Fibroblast of skin of left quadriceps (primary cell): ENCODE measurements around the gene NR1H3.
"Not testable (repeated sequence)": the region's sequence is repeated elsewhere in the genome, so short reads cannot be mapped to it uniquely, and the experiment has no call there.

Experiments
- DNase-seq, 2 experiments: peaks; one replicate each; pipeline ENCODE4 v3.0.0-alpha.2; 2013; ENCODE audit warnings: low read depth in 2 of 2

Gene NR1H3

DNA sequence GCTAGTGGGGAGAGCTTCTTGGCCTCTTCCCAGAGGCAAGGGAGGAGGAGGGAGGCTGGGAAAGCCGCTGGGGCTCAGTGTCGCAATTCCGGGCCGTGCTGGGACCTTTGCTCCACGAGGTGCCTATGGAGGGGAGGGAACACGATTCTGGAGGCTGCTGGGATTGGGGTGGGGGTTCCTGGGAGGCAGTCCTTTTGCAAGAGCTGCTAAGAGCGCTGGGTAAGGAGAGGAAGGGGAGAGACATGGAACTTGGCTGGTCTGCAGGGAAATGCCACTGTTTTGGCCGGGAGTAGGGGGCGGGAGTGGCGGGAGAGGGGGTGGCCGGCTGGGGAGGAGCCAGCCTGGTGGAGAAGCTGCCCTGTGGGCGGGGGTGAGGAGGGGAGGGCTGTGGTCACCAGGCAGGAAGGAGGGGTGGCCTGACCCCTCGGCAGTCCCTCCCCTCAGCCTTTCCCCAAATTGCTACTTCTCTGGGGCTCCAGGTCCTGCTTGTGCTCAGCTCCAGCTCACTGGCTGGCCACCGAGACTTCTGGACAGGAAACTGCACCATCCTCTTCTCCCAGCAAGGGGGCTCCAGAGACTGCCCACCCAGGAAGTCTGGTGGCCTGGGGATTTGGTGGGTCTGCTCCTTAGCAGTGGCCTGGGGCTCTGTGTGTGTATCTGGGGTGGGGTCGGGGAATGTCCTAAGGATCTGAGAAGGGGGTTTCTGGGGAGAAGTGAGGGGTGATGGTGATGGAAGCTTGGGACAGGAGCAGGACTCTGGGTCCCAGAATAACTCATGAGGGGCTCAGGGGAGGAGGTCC, at the start of gene NR1H3:
Gene NR1H3 (plus strand): TSS at position 480 of the 800 bp plus-strand sequence. CDS start 1,221 bp downstream, outside the sequence.
- no peak for DNase-seq

DNA sequence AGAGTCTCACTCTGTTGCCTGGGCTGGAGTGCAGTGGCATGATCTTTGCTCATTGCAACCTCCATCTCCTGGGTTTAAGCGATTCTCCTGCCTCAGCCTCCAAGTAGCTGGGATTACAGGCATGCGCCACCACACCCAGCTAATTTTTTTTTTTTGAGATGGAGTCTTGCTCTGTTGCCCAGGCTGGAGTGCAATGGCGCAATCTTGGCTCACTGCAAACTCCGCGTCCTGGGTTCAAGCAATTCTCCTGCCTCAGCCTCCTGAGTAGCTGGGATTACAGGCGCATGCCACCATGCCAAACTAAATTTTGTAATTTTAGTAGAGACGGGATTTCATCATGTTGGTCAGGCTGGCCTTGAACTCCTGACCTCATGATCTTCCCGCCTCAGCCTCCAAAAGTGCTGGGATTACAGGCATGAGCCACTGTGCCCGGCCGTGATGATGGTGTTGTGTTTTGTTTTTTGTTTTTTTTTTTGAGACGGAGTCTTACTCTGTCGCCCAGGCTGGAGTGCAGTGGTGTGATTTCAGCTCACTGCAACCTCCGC, 49.7 kb upstream of the NR1H3 start:
- not testable (repeated sequence) for DNase-seq

DNA sequence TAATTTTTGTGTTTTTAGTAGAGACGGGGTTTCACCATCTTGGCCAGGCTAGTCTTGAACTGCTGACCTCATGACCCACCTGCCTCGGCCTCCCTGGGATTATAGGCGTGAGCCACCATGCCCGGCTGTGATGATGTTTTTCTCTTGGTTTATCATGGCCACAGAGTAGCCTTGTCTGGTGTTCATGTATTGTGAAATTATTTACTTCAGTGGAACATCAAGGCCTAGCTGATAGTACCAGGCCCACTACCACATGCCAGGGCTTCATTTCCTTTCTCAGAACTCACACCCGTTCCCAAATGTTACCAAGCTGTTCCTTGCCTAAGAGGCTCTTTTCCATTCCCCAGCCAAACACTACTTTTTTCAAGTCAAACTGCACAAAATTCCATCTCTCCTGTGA, 49.2 kb upstream of the NR1H3 start:
- no peak for DNase-seq

DNA sequence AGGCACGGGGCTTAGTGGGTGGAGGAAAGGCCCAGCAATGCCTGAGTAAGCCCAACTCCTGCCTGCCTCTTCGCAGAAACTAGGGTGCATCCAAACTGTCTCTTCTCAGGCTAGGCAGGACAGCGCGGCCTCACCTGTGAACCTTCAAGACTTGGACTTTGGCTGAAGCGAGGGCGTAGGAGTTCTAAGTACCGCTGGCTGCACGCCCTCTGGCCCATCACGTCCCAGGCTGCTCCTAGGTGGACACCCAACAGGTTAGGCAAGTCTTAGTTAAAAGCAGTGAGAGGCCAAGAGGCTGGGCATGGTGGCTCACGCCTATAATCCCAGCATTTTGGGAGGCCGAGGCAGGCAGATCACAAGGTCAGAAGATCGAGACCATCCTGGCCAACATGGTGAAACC, 44.9 kb upstream of the NR1H3 start:
- DNase-seq: no peak

DNA sequence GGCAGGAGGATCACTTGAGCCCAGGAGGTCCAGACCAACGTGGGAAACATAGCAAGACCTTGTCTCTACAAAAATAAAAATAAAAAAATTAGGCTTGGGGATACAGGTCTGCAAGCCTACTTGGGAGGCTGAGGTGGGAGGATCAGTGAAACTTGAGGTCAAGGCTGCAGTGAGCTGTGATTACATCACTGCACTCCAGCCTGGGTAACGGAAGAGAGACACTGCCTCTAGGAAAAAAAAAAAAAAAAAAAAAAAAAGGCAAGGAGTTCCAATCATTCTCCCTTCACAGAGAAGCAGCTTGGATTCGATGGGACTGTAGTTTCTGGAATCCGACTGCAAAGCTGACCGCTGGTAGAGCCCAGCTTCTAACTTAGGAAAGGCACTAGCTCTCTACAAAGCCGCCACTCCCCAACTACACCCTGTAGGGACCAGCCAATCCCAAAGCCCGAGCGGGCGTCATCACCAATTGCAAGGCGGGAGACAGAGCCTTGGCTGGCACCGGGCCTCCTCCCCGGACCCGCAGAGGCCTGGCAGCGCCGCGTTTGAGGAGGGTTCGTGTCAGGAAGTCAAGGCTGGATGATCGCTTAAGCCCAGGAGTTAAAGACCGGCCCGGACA, 43.7 kb upstream of the NR1H3 start:
- DNase-seq: no peak

DNA sequence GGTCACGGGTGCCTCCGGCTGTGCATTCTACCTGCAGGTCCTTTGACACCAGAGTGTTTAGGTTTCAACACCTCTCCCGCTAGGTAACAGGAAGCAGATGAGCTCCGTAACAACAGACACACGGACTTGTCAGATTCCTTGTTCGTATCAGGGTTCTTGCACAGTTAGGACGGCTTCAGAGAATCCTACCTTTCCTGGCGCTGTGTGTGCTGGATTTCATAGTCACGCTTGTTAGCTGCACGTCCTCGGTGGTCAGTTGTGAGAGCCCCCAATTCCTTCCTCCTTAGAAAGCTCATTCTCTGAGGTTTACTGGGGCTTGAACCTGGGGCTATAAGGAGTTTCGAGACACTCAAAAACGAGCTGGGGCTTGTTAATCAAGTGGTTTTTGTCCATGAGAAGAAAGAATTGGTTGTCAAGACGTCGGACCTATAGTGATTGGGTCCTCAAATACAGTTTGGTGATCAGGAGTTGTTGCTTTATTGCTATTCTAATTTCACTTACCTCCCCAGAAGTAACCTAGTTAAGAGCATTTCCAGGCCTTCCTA, 42.4 kb upstream of the NR1H3 start:
- DNase-seq: no peak

DNA sequence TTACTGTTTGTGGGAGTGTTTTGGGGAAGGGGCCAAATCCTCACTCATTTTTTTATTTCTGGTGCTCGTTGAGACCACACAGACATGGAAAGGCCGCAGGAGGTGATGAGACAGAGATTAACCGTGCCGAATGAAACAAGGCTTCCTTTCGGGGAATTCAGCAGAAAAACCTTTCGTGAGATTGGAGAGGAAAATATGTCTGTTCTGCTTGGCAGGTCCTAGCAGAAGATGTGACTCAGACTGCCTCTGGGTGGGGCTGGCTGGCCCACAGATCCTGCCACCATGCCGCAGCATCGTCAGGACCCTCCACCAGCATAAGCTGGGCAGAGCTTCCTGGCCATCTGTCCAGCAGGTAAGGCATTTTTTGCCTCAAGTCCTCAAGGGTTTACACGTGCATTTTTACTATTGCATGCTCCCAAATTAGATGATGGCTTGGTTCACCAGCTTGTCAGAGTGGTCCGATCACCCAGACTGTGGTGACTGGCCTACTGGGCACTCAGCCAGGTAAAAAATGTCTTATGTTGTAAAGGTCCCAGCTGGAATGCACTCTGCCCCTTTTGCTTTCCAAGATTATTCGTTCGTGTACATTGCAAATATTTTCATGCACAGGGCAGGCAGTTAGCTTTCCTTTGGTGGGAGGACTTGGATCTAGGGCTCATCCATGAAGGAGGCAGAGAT, 41.5 kb upstream of the NR1H3 start:
- DNase-seq: peak; percentile 51 to 53

DNA sequence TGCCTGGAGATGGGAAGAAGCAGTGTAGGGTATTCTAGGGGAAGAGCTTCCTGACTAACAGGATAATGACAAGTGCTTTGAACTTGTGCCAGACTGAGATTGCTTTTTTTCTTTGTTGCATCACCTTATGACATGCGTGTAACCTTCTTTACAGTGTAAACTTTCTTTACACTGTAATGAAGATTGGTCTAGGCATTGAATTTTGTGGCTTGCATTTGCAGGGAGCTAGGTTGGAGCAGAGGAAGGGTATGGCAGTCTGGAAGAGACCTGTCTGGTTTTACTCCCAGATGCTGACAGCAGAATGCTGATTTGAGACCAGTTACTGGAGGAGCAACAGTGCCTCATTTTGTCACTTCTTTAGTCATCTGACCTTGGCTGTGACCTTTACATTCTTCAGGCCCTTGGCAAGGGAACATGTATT, 37.4 kb upstream of the NR1H3 start:
- DNase-seq: peak in 1 of 2 experiments; percentile 23

DNA sequence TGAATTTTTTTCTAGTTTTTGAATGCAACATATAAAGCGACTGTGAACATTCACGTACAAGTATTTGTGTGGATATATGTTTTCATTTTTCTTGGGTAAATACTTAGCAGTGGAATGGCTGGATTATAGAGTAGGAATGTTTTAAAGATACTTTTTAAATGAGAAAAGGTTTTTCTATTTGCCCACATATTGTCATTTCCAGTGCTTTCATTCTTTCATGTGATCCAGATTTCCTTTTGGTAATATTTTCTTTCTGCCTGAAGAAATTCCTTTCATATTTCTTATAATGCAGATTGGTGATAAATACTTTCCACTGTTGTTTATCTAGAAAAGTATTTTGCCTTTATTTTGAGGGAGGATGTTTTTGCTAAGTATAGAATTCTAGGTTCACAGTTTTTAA, 35.1 kb upstream of the NR1H3 start:
- no peak for DNase-seq

DNA sequence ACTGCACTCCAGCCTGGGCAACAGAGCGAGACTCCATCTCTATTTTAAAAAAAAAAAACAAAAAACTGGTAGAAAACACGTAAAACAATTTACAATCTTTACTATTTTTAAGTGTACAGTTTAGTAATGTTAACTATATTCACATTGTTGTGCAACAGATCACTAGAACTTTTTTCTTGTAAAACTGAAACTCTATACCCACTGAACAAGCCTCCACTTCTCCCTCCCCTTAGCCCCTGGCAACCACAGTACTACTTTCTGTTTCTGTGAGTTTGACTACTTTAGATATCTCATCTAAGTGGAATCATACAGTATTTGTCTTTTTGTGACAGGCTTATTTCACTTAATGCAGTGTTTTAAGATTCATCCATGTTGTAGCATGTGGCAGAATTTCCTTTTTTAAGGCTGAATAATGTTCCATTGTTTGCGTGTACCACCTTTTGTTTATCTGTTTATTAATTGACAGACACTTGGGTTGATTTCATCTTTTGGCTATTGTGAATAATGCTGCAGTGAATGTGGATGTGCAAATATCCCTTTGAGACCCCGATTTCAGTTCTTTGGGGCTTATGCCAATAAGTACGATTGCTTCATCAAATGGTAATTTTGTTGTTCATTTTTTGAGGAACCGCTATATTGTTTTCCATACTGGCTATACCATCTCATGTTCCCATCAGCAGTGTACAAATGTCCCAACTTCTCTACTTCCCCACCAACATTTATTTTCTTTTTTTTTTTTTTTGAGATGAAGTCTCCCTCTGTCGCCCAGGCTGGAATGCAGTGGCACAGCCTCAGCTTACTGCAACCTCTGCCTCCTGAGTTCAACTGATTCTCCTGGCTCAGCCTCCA, 32.0 kb upstream of the NR1H3 start:
- no peak for DNase-seq

DNA sequence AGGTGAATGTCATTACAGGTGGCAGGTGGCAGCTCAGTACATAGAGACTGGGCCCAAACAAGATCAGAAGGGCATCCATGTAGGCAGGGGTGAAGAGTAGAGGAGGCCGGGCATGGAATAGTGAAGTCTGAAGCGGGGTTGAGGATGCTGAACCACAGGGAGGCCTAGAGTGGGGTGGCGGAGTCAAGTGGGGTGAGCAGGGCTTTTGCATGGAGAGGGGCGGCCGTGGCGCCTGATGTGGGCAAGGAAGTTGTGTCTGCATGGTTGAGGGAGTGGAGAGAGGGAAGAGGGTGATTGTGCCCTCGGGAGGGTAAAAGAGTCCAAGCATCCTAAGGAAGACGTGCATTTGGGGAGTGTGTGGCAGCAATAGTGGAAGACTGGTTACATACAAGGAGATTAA, 28.6 kb upstream of the NR1H3 start:
- DNase-seq: no peak

DNA sequence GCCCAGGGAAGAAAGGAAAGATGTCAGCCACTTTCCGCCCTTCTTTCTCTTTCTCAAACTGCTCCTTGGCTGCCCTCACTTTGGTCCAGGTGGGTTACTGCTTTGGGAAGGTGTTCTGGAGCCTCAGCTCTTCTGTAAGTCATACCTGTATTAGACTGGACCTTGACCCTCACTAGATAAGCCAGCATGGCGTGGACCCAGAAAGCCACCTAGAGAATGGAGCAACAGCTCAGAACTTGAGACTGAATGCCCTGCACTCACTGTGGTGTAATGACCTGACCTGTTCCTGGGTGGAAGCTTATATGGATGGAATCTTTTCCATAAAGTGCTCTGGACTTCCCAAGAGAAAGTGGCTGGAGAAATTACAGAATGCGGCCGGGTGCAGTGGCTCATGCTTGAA, 24.7 kb upstream of the NR1H3 start:
- no peak for DNase-seq

DNA sequence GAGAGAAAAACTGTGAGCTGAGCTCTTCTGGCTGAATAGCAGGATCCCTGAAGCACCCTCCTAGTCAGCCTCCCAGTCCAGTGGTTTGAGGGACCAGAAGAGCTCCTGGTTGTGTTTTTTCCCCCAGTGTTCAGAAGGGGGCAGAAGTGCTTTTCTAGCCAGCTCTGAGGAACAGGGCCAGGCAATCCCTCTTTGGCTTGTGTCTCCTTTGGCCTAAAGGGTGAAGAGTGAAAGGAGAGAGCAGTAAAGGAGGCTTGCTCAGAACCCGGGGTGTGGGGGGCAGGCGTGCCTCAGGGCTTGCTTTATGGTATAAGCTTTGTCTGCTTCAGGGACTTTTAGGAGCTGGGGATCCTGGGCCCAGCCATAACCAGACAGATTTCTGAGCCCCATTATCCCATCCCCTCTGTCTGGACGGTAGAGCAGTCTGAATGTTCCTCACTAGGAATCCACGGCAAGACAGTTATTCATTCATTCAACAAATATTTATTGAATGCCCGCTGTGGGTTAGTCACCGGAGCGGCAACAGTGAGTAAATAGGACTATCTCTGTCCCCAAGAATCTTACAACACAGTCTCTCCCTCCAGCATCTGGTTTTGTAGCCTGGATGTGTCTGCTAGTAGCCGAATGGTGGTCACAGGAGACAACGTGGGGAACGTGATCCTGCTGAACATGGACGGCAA, 23.7 kb upstream of the NR1H3 start:
- DNase-seq: no peak

DNA sequence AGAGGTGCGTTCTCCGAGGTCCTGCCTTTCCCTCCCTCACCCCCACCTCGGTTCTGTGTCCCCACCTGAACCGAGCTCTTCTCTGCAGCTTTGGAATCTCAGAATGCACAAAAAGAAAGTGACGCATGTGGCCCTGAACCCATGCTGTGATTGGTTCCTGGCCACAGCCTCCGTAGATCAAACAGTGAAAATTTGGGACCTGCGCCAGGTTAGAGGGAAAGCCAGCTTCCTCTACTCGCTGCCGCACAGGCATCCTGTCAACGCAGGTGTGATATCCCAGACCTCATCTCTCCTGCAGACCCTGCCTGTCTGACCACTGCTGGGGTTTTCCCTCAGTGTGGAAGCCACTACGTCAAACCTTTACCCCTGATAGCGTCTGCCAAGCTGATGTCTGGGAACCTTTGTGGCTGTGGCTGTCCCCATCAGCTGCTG, 23.1 kb upstream of the NR1H3 start:
- no peak for DNase-seq

DNA sequence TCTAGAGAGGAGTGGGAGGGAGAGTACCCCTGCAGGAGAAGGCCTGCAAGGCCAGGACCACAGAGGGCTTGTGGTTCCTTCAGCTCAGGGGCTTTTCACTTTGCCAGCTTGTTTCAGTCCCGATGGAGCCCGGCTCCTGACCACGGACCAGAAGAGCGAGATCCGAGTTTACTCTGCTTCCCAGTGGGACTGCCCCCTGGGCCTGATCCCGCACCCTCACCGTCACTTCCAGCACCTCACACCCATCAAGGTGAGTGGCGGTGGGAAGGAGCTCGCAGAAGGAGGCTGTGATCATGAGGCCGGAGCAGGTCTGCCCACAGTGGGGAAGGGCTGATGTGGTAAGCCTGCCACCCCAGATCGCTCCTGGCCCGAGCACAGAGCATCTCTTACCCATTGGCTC, 22.6 kb upstream of the NR1H3 start:
- no peak for DNase-seq

DNA sequence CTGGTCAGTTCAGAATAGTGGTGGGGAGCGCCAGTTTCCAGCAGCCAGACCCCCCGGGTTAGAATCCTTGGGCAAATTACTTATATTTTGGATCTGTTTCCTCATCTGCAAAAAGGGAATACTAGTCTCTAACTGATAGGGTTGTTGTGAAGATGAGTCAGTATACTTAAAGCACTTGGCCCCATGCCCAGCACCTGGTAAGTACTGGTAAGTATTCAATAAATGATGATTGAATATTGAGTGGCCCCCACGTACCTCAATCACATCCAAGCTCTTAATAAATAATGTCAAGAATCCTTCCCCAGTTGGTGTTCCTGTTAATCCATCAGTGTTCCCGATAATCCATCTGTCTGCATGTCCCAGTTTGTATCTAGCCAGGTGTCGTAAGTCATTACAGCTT, 21.3 kb upstream of the NR1H3 start:
- no peak for DNase-seq

DNA sequence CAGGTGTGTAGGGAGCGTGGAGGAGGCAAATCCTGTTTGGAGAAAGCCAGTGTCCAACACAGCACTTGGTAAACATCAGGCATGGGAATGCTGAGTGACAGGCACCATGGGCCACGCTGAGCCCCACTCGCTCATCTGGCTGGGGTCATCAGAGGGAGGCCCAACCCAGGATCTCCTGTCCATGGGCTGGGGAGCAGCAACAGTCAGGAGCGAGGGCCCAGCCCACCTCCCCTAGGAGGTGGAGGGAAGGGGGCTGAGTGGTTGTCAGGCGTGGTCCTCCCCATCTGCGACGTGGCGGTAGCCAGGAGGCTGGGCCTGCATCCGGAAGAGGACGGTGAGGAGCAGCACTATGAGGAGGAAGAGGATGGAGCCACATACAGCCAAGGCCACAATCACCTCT, 17.9 kb upstream of the NR1H3 start:
- no peak for DNase-seq

DNA sequence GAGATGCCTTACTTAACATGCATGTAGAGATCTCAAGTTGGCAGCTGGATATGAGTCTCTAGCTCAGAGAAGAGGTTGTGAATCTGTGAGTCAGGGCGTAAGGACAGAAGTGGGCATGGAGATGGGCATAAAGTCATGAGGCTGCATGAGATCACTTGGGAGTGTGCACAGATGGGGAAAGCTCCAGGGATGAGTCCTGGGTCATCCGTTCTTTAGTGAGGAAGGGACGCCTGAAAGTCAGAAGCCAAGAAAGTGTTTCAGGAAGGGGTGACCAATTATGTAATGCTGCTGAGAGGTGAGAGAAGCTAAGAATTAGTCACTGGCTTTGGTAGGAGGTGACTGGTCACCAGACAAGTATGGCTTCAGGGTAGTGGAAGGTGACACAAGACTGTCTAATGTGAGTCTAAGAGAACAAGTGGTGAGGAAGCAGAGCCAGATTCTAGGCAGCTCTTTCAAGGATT, 15.9 kb upstream of the NR1H3 start:
- no peak for DNase-seq

DNA sequence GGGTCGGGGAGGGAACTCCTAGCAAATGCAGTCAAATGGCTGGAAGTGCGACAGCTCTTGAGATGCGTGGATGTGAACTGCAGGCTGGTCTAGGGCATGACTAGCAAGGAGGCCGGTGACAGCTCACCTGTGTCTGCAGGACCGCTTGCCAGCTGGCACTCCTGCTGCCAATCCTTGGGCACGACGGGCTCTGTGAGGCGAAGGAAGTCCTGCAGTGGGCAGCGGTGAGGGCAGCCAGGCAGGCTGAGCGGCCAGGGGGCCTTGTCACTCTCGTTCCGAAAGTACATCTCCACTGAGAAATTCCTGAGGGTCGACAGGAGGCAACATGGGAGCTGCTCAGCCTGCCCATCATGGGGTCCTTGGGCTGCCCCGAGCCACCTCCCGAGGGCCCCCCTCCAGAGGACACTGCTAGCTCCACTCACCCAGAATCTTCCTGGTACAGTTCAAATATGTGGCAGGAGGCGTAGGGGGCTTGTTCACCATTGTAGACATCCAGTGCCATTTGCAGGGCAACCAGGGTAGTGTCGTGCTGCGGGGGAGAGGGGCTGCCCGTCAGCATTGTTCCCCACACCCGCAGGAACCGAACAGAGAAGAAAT, 15.1 kb upstream of the NR1H3 start:
- no peak for DNase-seq

DNA sequence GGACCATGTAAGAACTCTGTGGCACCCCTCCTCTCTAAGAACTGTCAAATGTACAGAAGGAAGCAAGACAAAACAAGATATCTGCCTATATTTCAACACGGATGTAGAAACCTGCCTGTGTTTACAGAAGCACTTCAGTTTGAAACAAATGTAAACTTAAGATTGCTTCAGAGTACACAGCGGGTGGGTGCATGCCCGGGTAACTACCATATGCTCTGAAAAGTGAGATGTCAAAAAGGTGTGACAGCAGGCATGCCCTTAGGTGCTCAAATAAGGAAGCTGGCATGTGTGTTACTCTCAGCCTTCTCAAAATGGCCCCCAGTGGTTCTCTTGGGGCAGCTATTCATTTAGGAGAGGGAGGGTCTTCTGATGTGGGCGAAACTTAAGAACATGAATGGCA, 14.3 kb upstream of the NR1H3 start:
- DNase-seq: no peak
